GM20000 (cell line): ENCODE results near the gene CHSY1.

Experiments used
- DNase-seq: peaks from one replicate; pipeline ENCODE4 v3.0.0; 2012; ENCODE audit warnings: low spot score
- CTCF ChIP-seq: IDR thresholded peaks from 2 replicates; pipeline ENCODE4 v1.5.1; 2012; ENCODE audit warnings: mild to moderate bottlenecking, control low read depth; ENCODE audit errors: extremely low read depth, missing control alignments

The CHSY1 gene

GRCh38 chr15:101181349-101181748, 70.5 kb downstream of the CHSY1 start:
- no peak for DNase-seq
- TF ChIP-seq CTCF, result no peak

- DNase-seq, result no peak
- no peak for TF ChIP-seq CTCF
These were observed 71.1 kb downstream of the CHSY1 start for GRCh38 chr15:101180620-101181307.

- DNase-seq, result no peak
- TF ChIP-seq CTCF, result no peak
These were observed 72.3 kb downstream of the CHSY1 start for GRCh38 chr15:101179341-101180153.

GRCh38 chr15:101178931-101179330, 72.9 kb downstream of the CHSY1 start:
- TF ChIP-seq CTCF, result no peak
- DNase-seq, result no peak

- no peak for TF ChIP-seq CTCF
- no peak for DNase-seq
These were observed 73.4 kb downstream of the CHSY1 start for GRCh38 chr15:101178479-101178878.

GRCh38 chr15:101177866-101178265, 74.0 kb downstream of the CHSY1 start:
- TF ChIP-seq CTCF, result no peak
- no peak for DNase-seq

- no peak for DNase-seq
- no peak for TF ChIP-seq CTCF
These were observed 75.2 kb downstream of the CHSY1 start for GRCh38 chr15:101176625-101177024.
